ENCODE measurements around the gene THSD7A.

Gene THSD7A

DNA sequence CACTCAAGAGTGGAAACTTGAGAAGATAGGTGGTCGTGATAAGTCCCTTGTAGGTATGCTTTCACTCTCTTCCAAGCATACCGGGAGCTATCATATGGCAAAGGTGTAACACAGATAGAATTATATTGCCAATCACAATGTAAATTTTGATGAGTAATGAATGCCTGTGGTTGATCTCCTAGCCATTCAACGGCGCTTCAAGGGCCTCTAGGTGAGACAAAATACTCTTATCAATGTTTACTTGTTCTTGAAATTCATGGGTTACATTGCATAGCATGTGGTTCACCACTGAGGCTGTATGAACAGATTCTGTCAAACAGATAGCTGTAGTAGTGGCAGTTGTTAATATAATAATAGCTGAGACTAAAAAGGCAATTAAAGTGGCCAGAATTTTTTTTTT, 82.4 kb downstream of the THSD7A start:
- no peak for DNase-seq

DNA sequence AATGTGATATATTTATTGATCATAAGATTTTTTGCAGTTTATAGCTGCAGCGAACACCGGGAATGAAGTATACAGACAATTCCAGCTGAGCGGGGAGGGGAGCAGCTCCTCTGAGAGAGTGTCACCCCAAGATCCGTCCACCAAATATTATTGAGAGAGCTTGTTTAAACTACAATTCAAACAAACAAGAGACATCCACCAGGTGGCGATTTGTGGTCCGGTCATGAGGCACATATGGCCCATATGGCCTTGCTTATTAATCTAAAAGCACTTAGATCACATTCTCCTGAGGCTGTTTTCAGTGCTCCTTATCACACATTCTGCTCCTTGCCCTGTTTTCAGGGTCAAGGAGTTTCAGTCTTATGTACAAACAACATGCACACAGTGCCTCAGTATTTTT, 83.1 kb downstream of the THSD7A start:
- peak; percentile 15 for DNase-seq

DNA sequence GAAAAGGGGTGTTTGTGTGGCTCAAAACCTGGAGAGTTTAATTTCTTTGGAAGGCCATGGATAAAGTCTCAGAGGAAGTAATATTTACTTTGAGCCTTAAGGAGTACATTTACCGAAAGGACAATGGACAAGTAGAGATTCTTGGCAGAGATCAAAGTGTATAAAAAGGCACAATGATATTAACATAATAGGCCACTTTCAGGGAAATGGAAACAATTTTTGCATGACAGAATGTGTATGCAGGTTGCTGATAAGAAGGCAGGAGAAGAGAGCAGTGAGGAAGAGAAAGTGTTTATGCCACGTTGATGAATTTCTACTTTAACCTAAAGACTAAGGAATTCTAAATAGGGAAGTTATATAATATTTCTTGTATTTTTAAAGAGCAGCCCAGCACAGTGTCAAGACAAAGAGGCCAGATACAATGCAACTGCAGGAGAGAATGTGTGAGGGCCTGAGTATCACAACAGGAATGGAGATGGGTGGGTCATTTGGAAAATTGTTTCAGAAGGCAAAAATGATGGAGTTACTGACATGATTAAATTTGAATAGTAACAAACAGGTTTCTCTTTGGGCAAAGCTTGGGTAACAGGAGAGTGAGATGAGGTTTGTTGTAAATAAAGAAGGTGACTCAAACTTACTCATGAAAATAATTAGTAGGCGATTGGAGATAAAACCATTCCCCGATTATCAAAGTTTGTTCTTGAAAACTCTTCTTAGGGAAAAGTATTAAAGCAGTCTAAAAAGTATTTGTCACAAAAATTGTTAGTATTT, 84.1 kb downstream of the THSD7A start:
- no peak for DNase-seq

DNA sequence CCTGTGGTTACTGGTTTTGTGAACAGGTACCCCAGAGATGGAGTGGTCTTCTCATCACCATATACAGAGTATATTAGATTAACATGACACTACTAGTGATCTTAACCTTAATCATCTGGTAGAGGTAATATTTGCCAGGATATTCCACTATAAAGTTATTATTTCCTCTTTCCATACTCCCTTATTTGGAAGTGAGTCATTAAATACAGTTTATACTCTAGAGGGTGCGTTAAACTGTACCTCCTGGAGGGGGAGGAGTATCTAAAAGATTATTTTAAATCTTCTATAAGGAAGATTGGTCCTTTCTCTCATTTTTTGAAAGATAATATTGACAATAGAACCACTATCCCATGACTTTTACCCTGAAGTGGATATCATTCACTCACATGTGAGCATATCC, 85.4 kb downstream of the THSD7A start:
- no peak for DNase-seq

DNA sequence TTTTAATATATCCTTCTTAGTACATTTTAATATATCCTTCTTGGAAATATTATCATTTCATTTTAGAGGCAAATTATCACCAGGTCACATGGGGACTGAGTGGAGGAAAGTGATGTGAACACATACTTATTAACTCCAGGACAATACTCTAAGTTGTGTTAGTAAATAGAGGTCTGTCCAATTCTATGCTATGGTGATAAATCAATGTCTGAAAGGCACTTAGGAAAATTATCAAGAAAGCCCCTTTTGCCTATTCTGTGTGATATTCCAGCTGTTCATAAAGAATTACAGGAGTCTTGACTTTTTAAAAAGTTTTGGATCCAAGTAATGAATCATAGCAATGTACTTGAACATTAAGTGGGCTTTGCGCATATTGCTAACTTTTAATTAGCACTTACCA, 88.5 kb downstream of the THSD7A start:
- no peak for DNase-seq

DNA sequence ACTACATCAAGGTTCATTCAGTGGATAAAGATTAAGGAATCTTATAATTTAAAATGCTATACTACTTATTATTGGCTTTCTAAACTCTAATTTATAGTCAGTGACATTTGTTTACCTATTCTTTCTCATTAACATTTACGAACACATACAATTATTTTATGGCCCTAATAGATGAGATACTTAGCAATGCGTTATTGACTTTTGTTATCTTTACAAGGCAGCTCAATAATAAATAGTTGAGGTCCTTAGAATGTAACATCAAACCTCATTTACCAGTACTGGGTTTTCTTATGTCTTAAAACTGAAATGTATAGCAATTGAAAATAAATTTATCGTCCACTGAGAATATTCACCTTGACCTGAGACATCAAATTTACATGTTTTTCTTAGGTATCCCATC, 89.0 kb downstream of the THSD7A start:
- DNase-seq = no peak

DNA sequence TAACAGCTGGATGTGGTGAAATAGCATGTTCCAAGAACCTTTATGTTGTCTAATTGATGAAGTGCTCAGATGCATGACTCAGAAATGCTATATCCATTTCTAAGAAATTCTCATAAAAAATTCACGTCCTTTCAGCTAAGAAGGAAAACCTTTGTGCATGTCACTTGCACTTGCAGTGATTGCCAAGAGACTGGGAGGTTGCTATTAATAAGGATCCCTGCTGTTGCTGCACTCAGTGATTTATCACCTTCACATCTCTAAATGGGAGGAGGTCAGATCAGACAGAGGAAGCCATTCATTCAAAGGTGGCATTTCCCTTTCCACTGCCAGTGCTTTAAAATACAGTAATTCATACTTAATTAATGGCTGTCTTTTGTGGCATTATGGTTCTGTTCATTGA, 89.5 kb downstream of the THSD7A start:
- DNase-seq = no peak

DNA sequence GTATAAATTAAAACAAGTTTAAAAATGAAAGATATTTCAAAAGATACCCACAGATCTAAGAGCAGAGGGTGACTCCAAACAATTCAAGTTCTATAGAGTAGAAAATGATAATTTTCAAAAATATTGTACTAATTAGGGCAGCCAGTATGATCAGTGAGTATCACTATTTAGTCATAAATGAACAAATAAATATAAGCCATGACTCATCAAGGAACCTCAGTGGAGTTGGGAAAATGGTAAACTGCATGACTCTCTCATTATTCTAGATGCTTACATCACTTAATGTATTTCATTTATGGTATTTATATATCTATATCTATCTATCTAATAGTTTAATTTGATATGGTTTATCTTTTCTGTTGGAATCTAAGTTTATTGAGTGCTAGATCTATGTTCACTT, 94.3 kb downstream of the THSD7A start:
- no peak for DNase-seq

DNA sequence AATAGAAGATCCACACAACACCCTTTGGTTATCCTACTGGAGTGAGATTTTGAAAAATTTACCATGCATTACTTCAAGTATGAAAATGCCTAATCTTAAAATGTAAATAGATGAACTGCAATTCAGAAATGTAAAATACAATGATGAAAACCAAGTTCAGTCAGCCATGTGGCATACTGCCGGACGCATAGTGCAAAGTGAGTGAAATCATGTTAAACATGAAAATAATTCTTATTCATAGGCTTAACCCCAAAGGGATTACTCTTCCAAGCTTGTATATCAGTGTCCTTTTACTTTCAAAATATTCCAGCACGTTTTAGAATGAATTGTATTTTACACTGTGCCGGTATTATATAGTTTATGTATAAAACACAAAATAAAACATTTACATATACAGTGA, 99.8 kb downstream of the THSD7A start:
- no peak for DNase-seq

DNA sequence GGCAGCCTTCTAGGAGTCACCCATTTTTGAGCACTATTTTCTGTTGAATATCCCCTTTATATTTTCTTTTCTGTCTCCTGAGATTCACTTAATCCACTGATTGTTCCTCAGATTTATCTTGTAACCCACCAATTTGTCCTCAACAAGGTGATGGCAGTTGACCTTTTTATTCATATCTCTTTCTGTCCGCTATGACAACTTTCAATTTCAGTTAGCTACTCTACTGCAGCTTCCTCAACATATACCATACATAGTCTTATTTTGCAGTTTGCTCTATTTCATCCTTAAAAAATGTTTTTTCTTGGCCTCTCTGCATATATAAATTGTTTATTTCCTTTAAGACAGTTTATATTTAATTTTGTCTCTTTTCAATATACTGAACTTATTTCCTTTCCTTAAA, 101.3 kb downstream of the THSD7A start:
- DNase-seq = no peak

DNA sequence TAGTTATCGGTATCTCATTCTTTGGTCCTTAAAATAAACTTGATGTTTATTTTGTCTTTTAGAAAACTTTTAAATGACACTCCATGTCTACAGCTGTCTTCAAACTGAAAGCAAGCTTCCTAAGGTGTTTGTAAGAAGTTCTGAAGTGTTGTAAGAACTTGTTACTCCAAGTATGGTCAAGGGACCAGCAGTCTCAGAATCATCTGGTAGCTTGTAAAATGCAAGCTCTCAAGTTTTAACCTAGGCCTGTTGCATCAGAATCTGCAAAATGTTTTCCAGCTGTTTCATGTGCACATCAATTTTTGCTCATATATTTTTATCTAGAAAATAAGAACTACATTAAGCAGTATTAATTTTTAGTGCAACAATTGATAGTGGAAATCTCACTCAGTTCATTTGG, 104.1 kb downstream of the THSD7A start:
- no peak for DNase-seq

DNA sequence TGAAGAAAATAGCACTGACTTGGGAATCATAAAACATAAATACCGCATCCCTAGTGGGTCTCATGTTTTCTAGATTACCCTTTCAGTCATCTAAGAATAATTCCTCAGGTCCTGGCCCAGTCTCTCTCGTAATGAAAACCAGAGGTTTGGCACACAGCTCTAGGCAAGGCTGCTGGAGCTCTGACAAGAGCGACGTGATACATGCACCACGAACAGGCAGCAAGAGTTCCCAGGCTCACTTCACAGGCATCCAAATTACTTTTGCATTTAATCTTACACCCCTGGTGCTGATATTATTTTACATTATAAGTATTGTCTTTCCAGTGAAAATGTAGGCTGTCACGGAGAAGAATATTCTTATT, 105.2 kb downstream of the THSD7A start:
- no peak for DNase-seq

DNA sequence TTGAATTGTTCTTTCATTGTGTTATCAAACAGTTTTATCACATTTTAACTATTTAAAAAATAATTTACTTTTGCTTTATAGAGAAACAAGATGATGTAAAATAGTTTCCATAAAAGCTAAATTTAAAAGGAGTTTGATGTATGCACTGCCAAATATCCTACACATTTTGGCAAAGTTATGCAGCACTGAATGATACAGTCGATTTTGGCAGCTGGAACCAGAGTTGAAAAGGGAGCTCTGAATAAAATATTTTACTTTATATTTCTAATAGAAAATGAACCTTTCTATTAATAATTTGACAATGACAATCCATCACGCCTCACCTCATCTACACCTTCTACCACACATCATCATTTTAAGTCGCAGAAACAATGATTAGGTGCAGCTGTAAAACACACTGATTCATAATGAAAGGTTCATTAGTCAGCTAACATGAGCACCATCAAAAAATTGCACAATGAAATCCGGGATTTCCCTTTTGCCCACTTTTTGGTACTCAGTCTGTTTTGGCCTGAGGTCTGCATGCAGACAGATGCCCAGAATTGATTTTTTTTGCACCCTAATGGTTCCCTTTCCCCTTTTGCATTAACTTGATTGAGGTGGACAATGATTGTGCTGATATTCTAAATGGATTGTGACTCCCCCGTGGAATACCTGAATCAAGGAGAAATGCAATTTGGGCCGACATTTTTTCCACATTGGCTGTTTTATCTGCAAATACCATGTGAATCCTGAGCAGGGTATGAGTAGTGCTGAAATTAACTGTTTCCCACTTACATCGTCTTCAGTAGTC, 105.8 kb downstream of the THSD7A start:
- DNase-seq = no peak

DNA sequence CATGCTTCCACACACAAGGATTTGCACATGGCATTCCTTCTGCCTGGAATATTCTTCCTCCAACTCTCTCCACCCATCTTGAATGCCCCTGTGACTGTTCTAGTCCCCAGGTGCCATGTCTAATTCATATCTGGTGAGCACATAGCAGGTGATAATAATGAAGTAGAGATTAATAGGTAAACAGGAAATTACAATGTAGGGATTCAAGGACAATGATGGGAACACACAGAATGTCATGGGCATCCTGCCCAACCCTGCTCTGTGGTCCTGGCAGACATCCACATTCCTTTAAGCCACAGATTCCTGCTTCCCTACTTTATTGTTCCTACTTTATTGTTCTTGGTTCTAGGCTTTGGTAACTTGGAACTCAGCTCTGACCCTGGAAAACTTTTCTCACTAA, 115.8 kb downstream of the THSD7A start:
- no peak for DNase-seq

DNA sequence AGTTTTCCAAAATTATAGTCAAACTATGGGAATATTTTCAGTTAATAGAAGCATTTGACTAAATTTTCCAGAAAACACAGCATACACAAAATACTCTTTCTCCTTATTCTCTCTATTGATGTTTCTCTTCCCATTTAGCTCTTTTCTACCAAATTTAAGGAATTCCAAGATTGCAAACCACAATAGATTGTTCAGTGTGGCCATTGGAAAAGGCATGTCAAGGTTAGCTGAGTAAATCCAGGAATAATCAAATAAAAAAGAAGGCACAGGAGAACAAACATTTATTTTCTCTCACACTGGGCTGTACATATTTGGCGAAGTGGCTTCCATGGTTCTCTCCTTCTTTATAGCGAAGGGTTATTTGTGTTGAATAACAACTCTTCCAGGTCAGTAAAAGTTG, 117.3 kb downstream of the THSD7A start:
- DNase-seq = no peak

DNA sequence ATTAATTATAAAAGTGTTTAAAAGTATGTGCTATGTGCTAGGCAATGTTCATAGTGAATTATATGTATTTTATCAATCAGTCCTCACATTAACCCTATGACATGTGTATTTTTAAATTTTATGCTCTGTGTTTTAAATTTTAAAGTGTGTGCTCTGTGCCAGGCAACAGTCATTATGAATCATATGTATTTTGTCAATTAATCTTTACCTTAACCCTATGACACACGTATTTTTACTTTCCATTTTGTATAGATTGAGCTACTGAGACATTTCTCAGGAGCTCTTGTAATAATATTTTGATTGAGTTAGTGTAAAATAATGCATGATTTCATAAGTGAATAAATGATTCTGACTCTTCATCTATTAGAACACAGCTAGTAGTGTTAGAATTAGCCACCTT, 117.8 kb downstream of the THSD7A start:
- no peak for DNase-seq

DNA sequence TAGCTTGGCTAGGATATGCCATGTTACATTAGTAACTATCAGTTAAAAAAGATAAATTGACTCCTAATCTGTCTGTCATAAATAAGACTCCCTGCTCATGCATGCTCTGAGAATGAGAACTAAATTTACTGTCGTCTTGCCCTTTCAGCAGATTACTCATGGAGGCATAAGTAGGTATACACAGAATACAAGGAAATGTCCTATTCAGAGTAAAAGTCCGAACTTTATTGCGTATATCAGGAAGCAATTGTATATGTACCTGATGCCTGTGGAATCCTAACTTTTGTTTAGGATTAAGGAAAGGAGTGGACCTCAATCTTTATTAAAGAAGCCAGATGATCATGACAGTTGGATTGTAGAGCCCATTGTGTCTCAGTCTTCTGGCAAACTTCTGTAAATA, 118.6 kb downstream of the THSD7A start:
- DNase-seq = no peak

DNA sequence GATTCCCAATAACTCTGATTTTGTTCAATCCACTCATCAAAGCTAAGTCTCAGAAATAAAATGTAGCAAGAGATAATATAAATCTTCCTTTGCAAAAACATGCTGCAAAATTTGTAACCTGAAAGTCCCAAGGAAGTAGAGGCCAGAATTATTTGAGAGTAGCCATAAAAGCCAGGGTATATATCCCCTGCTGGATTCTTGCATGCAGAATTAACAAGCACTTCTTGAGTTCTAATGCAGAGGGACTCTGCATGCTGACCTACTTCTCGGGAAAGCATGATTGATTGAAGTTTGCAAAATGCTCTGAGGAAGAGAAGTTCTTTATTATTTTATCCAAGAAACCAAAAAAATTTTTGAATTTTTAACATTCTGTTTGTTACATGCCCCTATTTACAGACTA, 121.6 kb downstream of the THSD7A start:
- DNase-seq = no peak

DNA sequence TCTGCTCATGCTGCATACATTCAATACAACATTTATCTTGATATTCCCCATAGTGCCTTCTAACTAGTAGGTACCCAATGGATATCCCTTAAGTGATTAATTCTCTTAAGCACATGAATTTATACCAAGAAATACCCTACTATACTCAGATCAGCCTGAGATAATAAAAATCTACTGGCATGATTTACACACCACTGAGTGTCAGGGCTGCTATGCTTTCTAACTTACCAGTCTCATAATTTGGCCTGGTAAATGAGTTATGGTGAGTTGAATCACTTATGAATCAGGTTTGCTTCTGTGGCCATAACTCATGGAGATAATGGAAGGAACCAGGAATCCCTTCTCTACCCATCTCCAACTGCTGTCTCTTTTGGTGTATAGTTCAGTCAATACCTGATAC, 122.8 kb downstream of the THSD7A start:
- no peak for DNase-seq

DNA sequence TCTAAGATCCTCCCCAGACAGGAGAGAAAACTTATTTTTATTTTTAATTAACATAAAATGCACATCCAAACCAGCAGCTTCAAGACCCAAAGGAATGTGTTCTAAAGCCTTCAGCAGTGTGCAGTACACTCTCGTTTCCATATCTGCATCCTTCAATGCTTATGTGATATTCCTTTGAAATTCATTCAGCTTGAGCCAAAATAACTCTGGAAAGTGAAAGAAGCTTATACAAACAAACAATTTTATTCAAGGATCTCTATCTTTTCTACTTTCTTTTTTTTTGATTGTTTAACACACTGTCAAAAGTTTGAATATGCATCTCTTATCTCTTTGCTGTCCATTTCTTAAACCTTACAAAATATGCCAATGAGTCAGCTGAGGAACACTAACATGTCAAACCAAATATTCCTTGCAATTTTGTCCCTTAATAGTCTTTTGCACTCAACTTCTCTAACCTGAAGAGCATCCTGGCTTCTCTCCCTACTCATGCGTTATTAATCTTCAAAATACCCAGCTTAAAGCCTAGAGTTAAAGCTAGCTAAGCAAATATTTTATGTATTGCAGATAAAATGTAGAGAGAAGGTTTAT, 124.3 kb downstream of the THSD7A start:
- no peak for DNase-seq

DNA sequence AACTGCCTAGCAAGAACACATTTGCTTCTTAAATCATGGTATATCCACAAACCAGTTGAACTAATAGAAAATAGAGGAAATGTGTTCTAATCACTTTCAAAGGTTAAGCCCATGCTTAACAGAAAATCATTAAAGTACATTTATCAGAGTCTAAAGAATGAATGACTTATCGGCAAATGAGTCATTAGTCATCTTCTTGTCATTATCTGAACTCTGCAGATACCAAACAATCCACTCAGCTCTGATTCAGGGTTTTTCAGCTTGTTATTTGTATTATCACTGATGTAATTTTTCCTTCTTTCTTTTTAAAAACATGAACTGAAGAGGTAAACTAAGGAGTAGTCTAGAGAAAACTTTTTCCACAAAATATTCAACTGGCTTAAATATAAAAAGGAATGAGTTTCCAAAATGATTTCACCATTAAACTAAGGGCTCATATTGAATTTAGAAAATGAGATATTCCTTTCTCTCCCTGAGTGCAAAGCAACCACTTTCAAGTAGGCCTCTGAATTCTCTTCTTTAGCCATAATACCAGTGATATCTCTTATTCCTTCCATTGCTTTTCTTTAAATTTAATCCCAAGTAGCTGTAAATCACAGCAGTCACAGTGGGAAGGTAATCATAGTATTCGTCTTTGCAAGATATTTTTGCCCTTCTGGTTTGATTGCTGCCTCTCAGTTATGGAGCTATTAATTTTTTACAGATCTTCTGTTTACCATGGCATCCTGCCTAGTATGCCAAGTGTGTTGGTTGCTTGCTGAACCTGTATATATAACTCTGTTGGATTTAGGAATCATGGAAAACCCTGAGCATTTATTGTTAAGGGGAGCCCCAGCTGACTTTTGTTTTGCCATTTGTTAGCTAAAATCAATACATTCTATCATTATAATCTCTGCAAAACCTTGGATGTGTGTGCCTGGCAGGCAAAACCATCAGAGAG, 125.1 kb downstream of the THSD7A start:
- DNase-seq = no peak

DNA sequence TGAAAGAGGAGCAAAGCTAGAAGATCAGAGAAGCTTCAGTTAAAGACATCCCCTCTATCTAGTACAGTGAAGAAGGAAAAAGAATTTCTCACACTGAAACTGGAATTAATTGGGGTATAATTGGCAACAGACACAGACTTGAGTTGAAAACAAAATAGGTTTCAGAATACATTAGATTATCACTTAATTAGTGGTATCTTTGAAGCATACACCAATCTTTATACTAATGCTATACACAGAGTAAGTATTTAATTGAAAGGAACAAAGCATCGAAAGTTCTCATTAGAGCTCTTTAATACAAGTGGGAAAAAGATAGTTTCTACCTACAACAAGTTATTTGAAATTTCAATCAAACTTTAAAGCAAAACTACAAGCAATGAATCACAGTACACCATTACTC, 128.2 kb downstream of the THSD7A start:
- DNase-seq = no peak

DNA sequence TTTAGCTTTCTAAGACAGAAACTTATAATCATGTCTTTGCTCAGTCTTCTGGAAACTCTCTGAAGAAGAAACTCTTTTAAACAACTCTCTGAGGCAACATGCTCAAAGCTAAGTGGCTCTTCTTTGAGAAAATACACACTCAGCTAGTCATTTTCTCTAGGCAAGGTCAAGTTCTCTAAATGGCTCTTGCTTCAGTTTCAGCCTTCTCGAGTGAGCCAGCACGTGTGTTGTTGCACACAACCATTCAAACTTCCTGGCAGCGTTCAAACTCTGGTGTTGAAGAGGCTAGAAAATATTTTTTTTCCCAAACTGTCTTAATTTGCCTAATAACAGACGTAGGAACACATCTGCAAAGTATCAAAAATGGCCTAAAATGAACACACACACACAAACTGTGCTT, 129.1 kb downstream of the THSD7A start:
- DNase-seq = peak; percentile 60

Data from MV-4-11 (cell line).